Measurements from ENCODE around the gene NDST4. TPM values are rescaled to one million over a fixed set of nuclear protein-coding genes. Genes with fewer than 3 reads are reported as not detected.

NDST4 gene
- total and polyA plus RNA-seq, 2 of the 13 experiments (the other 11 are each of a cell fraction or from before 2014, with no cell fraction given): not detected

DNA sequence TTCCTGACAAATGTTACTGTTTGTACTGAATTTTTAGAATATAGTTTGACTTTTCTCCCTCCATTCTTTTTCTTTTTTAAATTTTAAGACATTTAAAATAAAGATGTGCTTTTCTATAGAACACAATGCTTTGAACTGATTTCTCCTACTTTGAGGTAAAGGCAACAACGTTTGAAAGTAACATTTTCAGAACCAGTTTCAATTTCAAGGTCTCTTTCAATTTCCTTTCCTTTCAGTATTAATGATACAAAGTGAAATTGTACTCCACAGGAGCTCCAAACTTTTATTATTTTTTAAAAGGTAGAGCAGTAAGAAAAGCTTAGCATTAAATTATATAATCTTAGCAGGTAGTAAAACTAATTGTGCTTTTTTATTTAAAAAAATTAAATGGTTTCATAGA is 54.9 kb downstream of the NDST4 start:
- Histone ChIP-seq H4K20me1 (ENCODE audit: insufficient read depth, low read length) (no peaks in the 10 kb centered on the region), H2AFZ (ENCODE audit: low read length) (no peak overlapping the region), H3K27ac (ENCODE audit: extremely low read length, insufficient read depth, low read length) (no peak overlapping the region), H3K4me1 (ENCODE audit: insufficient read depth, low read length) (no peaks in the 10 kb centered on the region), H3K4me2 (ENCODE audit: low read depth, low read length) (no peak overlapping the region), H3K79me2 (ENCODE audit: insufficient read depth, low read length) (no peaks in the 10 kb centered on the region), H3K9ac (ENCODE audit: insufficient read depth, low read depth, low read length) (no peak overlapping the region), H3K27me3 (ENCODE audit: control insufficient read depth in 1 of 2, insufficient read depth in 2 of 2, low read length in 2 of 2) (no peaks in the 10 kb centered on the region), H3K4me3 (replicated peaks in 1 of 3; ENCODE audit: insufficient read depth in 1 of 3, low read depth in 2 of 3, low read length in 3 of 3) (no peak overlapping the region), H3K9me3 (ENCODE audit: low read length) (no peaks in the 10 kb centered on the region), H3K36me3 (replicated peaks in 1 of 2; ENCODE audit: control insufficient read depth in 1 of 2, insufficient read depth in 2 of 2, low read length in 2 of 2) (no peaks in the 10 kb centered on the region)
- ATAC-seq (no peak), DNase-seq (ENCODE audit: low spot score) (no peak), FAIRE-seq (no peak)
- TF ChIP-seq, protein P1, sequence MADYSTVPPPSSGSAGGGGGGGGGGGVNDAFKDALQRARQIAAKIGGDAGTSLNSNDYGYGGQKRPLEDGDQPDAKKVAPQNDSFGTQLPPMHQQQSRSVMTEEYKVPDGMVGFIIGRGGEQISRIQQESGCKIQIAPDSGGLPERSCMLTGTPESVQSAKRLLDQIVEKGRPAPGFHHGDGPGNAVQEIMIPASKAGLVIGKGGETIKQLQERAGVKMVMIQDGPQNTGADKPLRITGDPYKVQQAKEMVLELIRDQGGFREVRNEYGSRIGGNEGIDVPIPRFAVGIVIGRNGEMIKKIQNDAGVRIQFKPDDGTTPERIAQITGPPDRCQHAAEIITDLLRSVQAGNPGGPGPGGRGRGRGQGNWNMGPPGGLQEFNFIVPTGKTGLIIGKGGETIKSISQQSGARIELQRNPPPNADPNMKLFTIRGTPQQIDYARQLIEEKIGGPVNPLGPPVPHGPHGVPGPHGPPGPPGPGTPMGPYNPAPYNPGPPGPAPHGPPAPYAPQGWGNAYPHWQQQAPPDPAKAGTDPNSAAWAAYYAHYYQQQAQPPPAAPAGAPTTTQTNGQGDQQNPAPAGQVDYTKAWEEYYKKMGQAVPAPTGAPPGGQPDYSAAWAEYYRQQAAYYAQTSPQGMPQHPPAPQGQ (CRISPR knock-in tag; IDR thresholded peaks at IDR 0.05; ENCODE audit: borderline replicate concordance): no peak
- TF ChIP-seq, protein P2, sequence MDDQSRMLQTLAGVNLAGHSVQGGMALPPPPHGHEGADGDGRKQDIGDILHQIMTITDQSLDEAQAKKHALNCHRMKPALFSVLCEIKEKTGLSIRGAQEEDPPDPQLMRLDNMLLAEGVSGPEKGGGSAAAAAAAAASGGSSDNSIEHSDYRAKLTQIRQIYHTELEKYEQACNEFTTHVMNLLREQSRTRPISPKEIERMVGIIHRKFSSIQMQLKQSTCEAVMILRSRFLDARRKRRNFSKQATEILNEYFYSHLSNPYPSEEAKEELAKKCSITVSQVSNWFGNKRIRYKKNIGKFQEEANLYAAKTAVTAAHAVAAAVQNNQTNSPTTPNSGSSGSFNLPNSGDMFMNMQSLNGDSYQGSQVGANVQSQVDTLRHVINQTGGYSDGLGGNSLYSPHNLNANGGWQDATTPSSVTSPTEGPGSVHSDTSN (CRISPR knock-in tag; IDR thresholded peaks at IDR 0.05; ENCODE audit: borderline replicate concordance): no peak
- TF ChIP-seq SRSF4 (IDR thresholded peaks at IDR 0.05; ENCODE audit: low read depth, low read length, poor library complexity, severe bottlenecking) (no peak), ZEB1 (IDR thresholded peaks at IDR 0.05; ENCODE audit: insufficient replicate concordance, low read depth) (no peak), GTF3A (CRISPR knock-in tag; conservative IDR thresholded peaks at IDR 0.05) (no peak), IRF2 (CRISPR knock-in tag; IDR thresholded peaks at IDR 0.05) (no peak), ZMYM3 (CRISPR knock-in tag; IDR thresholded peaks at IDR 0.05) (no peak), WIZ (CRISPR knock-in tag; IDR thresholded peaks at IDR 0.05) (no peak), ZNF143 (CRISPR knock-in tag; IDR thresholded peaks at IDR 0.05) (no peak)
- TF ChIP-seq, protein P3, sequence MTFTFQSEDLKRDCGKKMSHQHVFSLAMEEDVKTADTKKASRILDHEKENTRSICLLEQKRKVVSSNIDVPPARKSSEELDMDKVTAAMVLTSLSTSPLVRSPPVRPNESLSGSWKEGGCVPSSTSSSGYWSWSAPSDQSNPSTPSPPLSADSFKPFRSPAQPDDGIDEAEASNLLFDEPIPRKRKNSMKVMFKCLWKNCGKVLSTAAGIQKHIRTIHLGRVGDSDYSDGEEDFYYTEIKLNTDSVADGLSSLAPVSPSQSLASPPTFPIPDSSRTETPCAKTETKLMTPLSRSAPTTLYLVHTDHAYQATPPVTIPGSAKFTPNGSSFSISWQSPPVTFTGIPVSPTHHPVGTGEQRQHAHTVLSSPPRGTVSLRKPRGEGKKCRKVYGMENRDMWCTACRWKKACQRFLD (CRISPR knock-in tag; IDR thresholded peaks at IDR 0.05; ENCODE audit: borderline replicate concordance): no peak
- in situ Hi-C loops (cut with HindIII; ENCODE audit: extremely low pct_ligation_motif_present, low pct_unique_long_range_greater_than_20kb) (loop anchor here (10.0 kb wide), 1 partner anchor 274 kb away; no protein-coding TSS in a partner anchor), intact Hi-C loops (cut with micrococcal nuclease; ENCODE audit: unreplicated experiment) (no loop called here)
- CTCF ChIA-PET (ENCODE audit: low intra/inter-chr PET ratio, low total read pairs): no interaction called here
- no TSS peak for BruUV-seq (replicated peaks)
- POLR2A ChIA-PET: no interaction called here
- 2% methylated on average over 1 of the region's 1 CpG for WGBS (ENCODE audit: low lambda C conversion rate)
